Peyer's patch (tissue), 4 donors: Measurements from ENCODE around the gene STRA6. TPM values are rescaled to one million over a fixed set of nuclear protein-coding genes. Genes with fewer than 3 reads are reported as not detected.

Experiments
- DNase-seq, 3 donors: peaks; one replicate each; pipeline ENCODE4 v3.0.0-alpha.2; 2017 to 2019
- H3K27ac ChIP-seq, 4 donors: fragments of 200-600 bp; sonication (generic); one replicate each; pipeline ENCODE4 v1.5.1; 2016 to 2019
- H3K27me3 ChIP-seq, 2 donors: fragments of 200-600 bp; sonication (generic); one replicate each; pipeline ENCODE4 v1.5.1; 2019
- H3K36me3 ChIP-seq, 3 donors: fragments of 200-600 bp; sonication (generic); one replicate each; pipeline ENCODE4 v1.5.1; 2016 to 2019
- H3K4me1 ChIP-seq, 4 donors: fragments of 200-600 bp; sonication (generic); one replicate each; pipeline ENCODE4 v1.5.1; 2016 to 2019
- H3K4me3 ChIP-seq, 4 donors: fragments of 200-600 bp; sonication (generic); 1 replicate in 3 of 4; 2 replicates in 1 of 4; pipeline ENCODE4 v1.5.1; 2016 to 2019; ENCODE audit warnings: mild to moderate bottlenecking in 1 of 4
- H3K9me3 ChIP-seq, 4 donors: fragments of 200-600 bp; sonication (generic); one replicate each; pipeline ENCODE4 v1.5.1; 2016 to 2019; ENCODE audit warnings: mild to moderate bottlenecking in 1 of 4
- CTCF ChIP-seq, 6 experiments: fragments of 450-650 bp in 4 of 6; fragments of 200-600 bp in 2 of 6; sonication (generic) in 1 of 6; IDR thresholded peaks; one replicate each; pipeline ENCODE4 v1.5.1; 2017 to 2019; ENCODE audit warnings: antibody characterized with exemption in 6 of 6, mild to moderate bottlenecking in 3 of 6, moderate library complexity in 1 of 6
- POLR2A ChIP-seq, 2 donors: fragments of 450-650 bp; IDR thresholded peaks; one replicate each; pipeline ENCODE4 v1.5.1; 2017; ENCODE audit warnings: antibody characterized with exemption in 2 of 2, mild to moderate bottlenecking in 2 of 2, moderate library complexity in 2 of 2
- total RNA-seq, 4 donors: library from RNA; depleted of rRNA; stranded (reverse); fragments of >200 nt; gene quantifications; one replicate each; pipeline ENCODE4 v1.1.0, GENCODE V29; 2016

The STRA6 gene
- total RNA-seq, 4 donors from 2014 or later: 0.83 TPM; not detected in 3

- TF ChIP-seq CTCF (IDR thresholded peaks at IDR 0.05) (no peak), POLR2A (IDR thresholded peaks at IDR 0.05) (no peak)
- Histone ChIP-seq H3K27ac (no peak overlapping the region), H3K4me1 (no peaks in the 10 kb centered on the region), H3K9me3 (no peaks in the 10 kb centered on the region), H3K36me3 (no peaks in the 10 kb centered on the region), H3K27me3 (no peaks in the 10 kb centered on the region), H3K4me3 (no peak overlapping the region)
- DNase-seq: no peak
These were observed 58.3 kb downstream of the STRA6 start for GRCh38 chr15:74144153-74144775.

- no peak for DNase-seq
- Histone ChIP-seq H3K4me1 (peaks cover 0 to 5% (median 4%) of the 10 kb centered on the region in 4 donors), H3K4me3 (no peak overlapping the region), H3K27ac (no peak overlapping the region), H3K27me3 (no peaks in the 10 kb centered on the region), H3K9me3 (no peaks in the 10 kb centered on the region), H3K36me3 (no peaks in the 10 kb centered on the region)
- TF ChIP-seq CTCF (IDR thresholded peaks at IDR 0.05) (no peak), POLR2A (IDR thresholded peaks at IDR 0.05) (no peak)
These were observed 61.0 kb downstream of the STRA6 start for GRCh38 chr15:74141591-74141990.

GRCh38 chr15:74138642-74139041 lies 63.9 kb downstream of the STRA6 start:
- H3K27me3 ChIP-seq: peaks cover 0 to 27% of the 10 kb centered on the region in 2 donors
- peaks cover 0 to 27% (median 16%) of the 10 kb centered on the region in 4 donors for H3K4me1 ChIP-seq
- TF ChIP-seq CTCF (IDR thresholded peaks at IDR 0.05) (no peak), POLR2A (IDR thresholded peaks at IDR 0.05) (no peak)
- H3K36me3 ChIP-seq: no peaks in the 10 kb centered on the region
- DNase-seq: no peak
- no peak overlapping the region for H3K4me3 ChIP-seq
- H3K27ac ChIP-seq: no peak overlapping the region
- H3K9me3 ChIP-seq: no peaks in the 10 kb centered on the region

GRCh38 chr15:74137537-74137894 lies 65.1 kb downstream of the STRA6 start:
- Histone ChIP-seq H3K4me1 (peaks cover 0 to 27% (median 16%) of the 10 kb centered on the region in 4 donors), H3K27me3 (peaks cover 0 to 32% of the 10 kb centered on the region in 2 donors), H3K36me3 (no peaks in the 10 kb centered on the region), H3K9me3 (no peaks in the 10 kb centered on the region), H3K27ac (no peak overlapping the region), H3K4me3 (no peak overlapping the region)
- no peak for TF ChIP-seq POLR2A (IDR thresholded peaks at IDR 0.05)
- no peak for TF ChIP-seq CTCF (IDR thresholded peaks at IDR 0.05)
- no peak for DNase-seq

- TF ChIP-seq POLR2A (IDR thresholded peaks at IDR 0.05) (no peak), CTCF (IDR thresholded peaks at IDR 0.05) (no peak)
- peaks cover 0 to 27% (median 16%) of the 10 kb centered on the region in 4 donors for H3K4me1 ChIP-seq
- H3K27ac ChIP-seq: peak overlapping the region in 2 of 4 donors; percentile 59 to 63
These were observed 65.6 kb downstream of the STRA6 start for GRCh38 chr15:74136814-74137536.

More at GRCh38 chr15:74136814-74137536, 65.6 kb downstream of the STRA6 start:
- Histone ChIP-seq H3K27me3 (peaks cover 0 to 38% of the 10 kb centered on the region in 2 donors), H3K36me3 (no peaks in the 10 kb centered on the region), H3K4me3 (peak overlapping the region in 3 of 4 donors; percentile 43 to 47 (median 44)), H3K9me3 (no peaks in the 10 kb centered on the region)
- no peak for DNase-seq
